ENCODE results near the gene SERPINB10. TPM values are rescaled to one million over a fixed set of nuclear protein-coding genes. Genes with fewer than 3 reads are reported as not detected.
"Not testable (repeated sequence)": the region's sequence is repeated elsewhere in the genome, so short reads cannot be mapped to it uniquely, and the experiment has no call there.

Gene SERPINB10
- total RNA-seq, 4 donors from 2014 or later: 0.26 to 8.4 (median 1.4) TPM; not detected in 1

DNA sequence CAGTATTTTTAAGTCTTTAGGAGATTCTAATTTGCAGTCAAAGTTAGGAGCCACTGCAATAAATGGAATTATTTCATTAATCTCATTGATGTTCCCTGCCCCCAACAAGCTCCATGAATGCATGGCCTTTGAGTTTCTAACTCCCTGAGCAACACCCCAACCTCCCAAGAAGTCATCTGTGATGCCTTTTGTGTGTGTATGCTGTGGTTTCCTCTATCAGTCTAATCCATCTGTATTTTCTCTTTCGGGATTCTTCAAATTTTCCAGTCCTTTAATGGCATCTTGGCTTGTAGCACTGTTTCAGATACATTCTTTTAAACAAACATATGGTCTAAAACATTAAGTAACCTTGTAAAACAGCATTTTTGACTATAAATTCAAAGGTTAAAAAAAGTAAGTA is 16.8 kb downstream of the SERPINB10 start:
- intact Hi-C loops (cut with DNase I): no loop called here
- no peak for DNase-seq
- no peak overlapping the region for H3K4me3 ChIP-seq
- no peak for TF ChIP-seq POLR2A (IDR thresholded peaks at IDR 0.05)
- TF ChIP-seq, protein P1, sequence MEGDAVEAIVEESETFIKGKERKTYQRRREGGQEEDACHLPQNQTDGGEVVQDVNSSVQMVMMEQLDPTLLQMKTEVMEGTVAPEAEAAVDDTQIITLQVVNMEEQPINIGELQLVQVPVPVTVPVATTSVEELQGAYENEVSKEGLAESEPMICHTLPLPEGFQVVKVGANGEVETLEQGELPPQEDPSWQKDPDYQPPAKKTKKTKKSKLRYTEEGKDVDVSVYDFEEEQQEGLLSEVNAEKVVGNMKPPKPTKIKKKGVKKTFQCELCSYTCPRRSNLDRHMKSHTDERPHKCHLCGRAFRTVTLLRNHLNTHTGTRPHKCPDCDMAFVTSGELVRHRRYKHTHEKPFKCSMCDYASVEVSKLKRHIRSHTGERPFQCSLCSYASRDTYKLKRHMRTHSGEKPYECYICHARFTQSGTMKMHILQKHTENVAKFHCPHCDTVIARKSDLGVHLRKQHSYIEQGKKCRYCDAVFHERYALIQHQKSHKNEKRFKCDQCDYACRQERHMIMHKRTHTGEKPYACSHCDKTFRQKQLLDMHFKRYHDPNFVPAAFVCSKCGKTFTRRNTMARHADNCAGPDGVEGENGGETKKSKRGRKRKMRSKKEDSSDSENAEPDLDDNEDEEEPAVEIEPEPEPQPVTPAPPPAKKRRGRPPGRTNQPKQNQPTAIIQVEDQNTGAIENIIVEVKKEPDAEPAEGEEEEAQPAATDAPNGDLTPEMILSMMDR (IDR thresholded peaks at IDR 0.05): no peak
- no peaks in the 10 kb centered on the region for H3K27me3 ChIP-seq
- 40 to 58% methylated on average over 1 of the region's 1 CpG for WGBS, 2 donors
- no peaks in the 10 kb centered on the region for H3K9me3 ChIP-seq
- no peaks in the 10 kb centered on the region for H3K36me3 ChIP-seq
- no peak overlapping the region for H3K27ac ChIP-seq
- no peaks in the 10 kb centered on the region for H3K4me1 ChIP-seq

DNA sequence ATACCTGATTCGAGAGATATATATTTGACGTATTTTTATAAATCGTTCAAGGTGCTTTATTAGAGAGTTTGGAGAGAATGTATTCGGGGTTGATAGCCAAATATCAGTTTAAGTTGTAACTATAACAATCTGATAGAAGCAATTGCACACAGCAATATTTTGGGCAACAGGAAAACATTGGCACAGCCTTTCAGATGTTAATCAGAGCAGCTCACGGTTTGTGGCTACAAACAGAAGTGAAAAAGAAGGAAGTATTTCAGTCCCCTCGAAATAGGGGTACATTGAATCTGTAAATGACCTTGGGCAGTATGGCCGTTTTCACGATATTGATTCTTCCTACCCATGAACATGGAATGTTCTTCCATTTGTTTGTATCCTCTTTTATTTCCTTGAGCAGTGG is 20.6 kb downstream of the SERPINB10 start:
- WGBS, 2 donors: 64 to 66% methylated on average over 8 of the region's 8 CpGs
- DNase-seq: no peak

DNA sequence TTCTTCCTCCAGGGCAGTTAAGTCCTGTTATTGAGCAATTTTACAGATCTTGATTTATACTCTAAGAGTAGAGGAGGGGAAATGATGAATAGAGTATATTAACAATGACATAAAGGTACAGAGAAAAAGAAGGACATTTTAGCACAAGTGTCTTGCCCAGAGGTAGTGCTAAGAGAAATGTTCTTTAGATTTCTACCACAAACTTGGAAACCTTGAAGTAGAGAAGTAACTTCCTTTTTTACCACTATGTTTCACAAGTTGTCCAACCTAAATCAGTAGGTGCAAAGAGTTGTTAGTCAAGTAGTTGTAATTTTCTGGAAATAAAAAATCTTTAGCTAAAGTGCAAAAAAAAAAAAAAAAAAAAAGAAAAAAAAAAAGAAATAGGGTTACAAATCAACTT is 21.6 kb downstream of the SERPINB10 start:
- DNase-seq; H3K27me3 ChIP-seq; H3K27ac ChIP-seq; H3K36me3 ChIP-seq; H3K9me3 ChIP-seq; H3K4me3 ChIP-seq; intact Hi-C loops (cut with DNase I); H3K4me1 ChIP-seq: not testable (repeated sequence)

More for the DNA sequence above, 20.6 kb downstream of the SERPINB10 start:
- intact Hi-C loops (cut with DNase I): no loop called here
- Histone ChIP-seq H3K36me3 (no peaks in the 10 kb centered on the region), H3K4me1 (no peaks in the 10 kb centered on the region), H3K27me3 (no peaks in the 10 kb centered on the region), H3K4me3 (no peak overlapping the region), H3K9me3 (no peaks in the 10 kb centered on the region), H3K27ac (no peak overlapping the region)
- no peak for TF ChIP-seq POLR2A (IDR thresholded peaks at IDR 0.05)
- TF ChIP-seq, protein P1 (IDR thresholded peaks at IDR 0.05): no peak

DNA sequence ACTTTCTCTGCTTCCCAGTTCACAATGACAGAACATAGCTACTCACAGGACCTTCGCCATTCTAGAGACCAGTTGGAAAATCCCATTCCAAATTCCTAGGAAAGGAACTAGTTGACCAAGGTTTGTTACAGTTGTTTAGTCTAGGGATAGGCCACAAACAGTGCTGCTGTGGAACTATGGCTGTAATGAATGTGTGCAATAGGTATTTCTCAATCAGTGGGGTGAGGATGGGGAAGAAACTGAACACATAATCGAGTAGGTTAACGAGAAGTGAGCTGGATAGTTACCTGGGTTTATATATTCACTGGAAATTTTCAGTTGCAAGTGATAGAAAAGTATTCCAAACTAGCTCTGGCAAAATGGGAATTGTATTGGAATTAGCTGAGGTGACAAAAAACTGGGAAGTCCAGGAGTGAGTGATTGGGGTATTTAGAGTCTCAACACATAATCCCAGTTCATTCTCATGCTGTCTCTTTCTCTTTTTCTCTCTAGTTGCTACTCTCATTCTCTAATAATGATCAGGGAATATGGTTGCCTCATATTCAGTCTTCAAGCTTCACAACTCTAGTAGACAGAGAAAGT is 23.1 kb downstream of the SERPINB10 start:
- intact Hi-C loops (cut with DNase I): loop anchor here (10.0 kb wide), 1 partner anchor 76 kb away; no protein-coding TSS in a partner anchor
- no peak for DNase-seq
- Histone ChIP-seq H3K27me3 (no peaks in the 10 kb centered on the region), H3K4me3 (no peak overlapping the region), H3K4me1 (peaks cover 0 to 2% (median 0%) of the 10 kb centered on the region in 3 donors), H3K27ac (no peak overlapping the region), H3K36me3 (no peaks in the 10 kb centered on the region), H3K9me3 (no peaks in the 10 kb centered on the region)
- 78 to 83% methylated on average over 3 of the region's 3 CpGs for WGBS, 2 donors
- TF ChIP-seq, protein P1 (IDR thresholded peaks at IDR 0.05): no peak
- TF ChIP-seq POLR2A (IDR thresholded peaks at IDR 0.05): no peak

DNA sequence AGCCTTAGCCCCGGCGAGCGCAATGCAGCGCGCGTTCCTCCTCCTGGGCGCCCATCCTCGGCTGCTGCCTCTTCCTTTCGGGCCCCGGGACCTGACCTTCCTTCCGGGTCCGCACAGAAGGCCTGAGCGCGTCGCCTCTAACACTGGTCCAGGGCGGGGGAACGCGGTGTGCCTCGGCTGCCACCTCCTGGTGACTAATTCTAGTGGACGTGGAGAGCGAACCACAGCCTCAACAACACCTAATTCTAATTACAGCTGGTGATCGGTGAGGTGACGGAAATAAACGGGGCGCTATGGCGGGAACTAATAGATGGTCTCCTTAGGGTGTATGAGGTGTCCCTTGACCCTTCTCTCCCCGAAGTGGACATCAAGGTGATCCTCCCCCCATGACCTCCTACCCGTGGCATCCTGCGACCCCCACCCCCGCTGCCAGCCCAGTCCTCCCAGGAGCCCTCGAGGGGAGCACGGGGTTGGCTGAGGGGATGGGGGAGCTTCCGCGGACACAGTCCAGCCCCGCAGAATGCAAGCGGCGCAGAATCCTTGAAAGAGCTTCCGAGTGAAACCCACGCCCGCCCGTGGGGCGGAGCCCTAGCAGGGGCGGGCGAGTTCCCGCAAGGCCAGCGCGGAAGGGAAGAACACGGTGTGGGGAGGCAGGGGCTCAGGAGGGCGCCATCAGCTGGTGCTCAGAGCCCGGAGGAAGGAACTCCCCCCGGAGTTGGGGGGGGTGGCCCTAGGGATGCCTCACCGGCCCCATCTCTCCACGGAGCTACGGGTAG is 28.6 kb downstream of the SERPINB10 start:
- Histone ChIP-seq H3K4me1 (peaks cover 6 to 14% (median 8%) of the 10 kb centered on the region in 3 donors), H3K27ac (peak overlapping the region in 3 of 4 donors; percentile 24 to 73 (median 44)), H3K36me3 (no peaks in the 10 kb centered on the region), H3K9me3 (no peaks in the 10 kb centered on the region), H3K27me3 (peaks cover 0 to 22% (median 2%) of the 10 kb centered on the region in 4 donors), H3K4me3 (peak overlapping the region; percentile 46 to 74 (median 54))
- WGBS, 2 donors: 4 to 5% methylated on average over 10 to 18 of the region's 54 CpGs
- TF ChIP-seq, protein P1 (IDR thresholded peaks at IDR 0.05): peak; percentile 48 to 84 (median 74)
- TF ChIP-seq POLR2A (IDR thresholded peaks at IDR 0.05): no peak
- intact Hi-C loops (cut with DNase I): loop anchor here (10.0 kb wide), 1 partner anchor 82 kb away; no protein-coding TSS in a partner anchor
- peak; percentile 48 for DNase-seq
